Caco-2 (cell line): Measurements from ENCODE around the gene PELO. TPM values are rescaled to one million over a fixed set of nuclear protein-coding genes. Genes with fewer than 3 reads are reported as not detected.

Experiments used
- BruUV-seq: library from RNA; stranded (reverse); fragments of 400-500 nt; replicated peaks from 2 replicates; lab custom pipeline; 2021; lab: Mats Ljungman, UMichigan
- CTCF ChIA-PET: fragments of 300-600 bp; sonication (Branson Sonifier 250); formaldehyde crosslinking; loops from one replicate; lab custom pipeline; 2022; ENCODE audit warnings: antibody characterized with exemption; lab: Charles Lee
- POLR2A ChIA-PET: fragments of 300-600 bp; sonication (Branson Sonifier 250); formaldehyde crosslinking; loops from one replicate; lab custom pipeline; 2022; ENCODE audit warnings: antibody characterized with exemption; lab: Charles Lee
- DNase-seq, 2 experiments: peaks; one replicate each; pipeline versions ENCODE4 v3.0.0 to v3.0.0-alpha.2; 2020 to 2022
- H3K27me3 ChIP-seq: replicated peaks from 2 replicates; pipeline ENCODE4 v1.6.0; 2011; ENCODE audit warnings: low read length; ENCODE audit not compliant: control insufficient read depth, insufficient read depth
- H3K36me3 ChIP-seq: 2 replicates; pipeline ENCODE4 v1.5.1; 2011; ENCODE audit warnings: low read length; ENCODE audit not compliant: control insufficient read depth, insufficient read depth
- H3K4me1 ChIP-seq: fragments of 250-450 bp; sonication (Bioruptor Pico); 2 replicates; pipeline ENCODE4 v1.5.1; 2020; ENCODE audit warnings: mild to moderate bottlenecking
- H3K4me3 ChIP-seq: 2 replicates; pipeline ENCODE4 v1.5.1; 2011; ENCODE audit warnings: low read depth, mild to moderate bottlenecking, control low read depth, low read length
- H3K9me3 ChIP-seq: fragments of 250-450 bp; sonication (Bioruptor Pico); 2 replicates; pipeline ENCODE4 v1.5.1; 2020; ENCODE audit warnings: mild to moderate bottlenecking, moderate library complexity
- H3K27ac Mint-ChIP-seq: one replicate; pipeline ENCODE4 v1.8.0; 2022; ENCODE audit warnings: mixed read lengths; ENCODE audit not compliant: unreplicated experiment
- H3K27me3 Mint-ChIP-seq: one replicate; pipeline ENCODE4 v1.8.0; 2022; ENCODE audit warnings: mixed read lengths; ENCODE audit not compliant: insufficient read depth, unreplicated experiment
- H3K36me3 Mint-ChIP-seq: one replicate; pipeline ENCODE4 v1.8.0; 2022; ENCODE audit warnings: mild to moderate bottlenecking, mixed read lengths; ENCODE audit not compliant: insufficient read depth, unreplicated experiment
- H3K4me1 Mint-ChIP-seq: one replicate; pipeline ENCODE4 v1.8.0; 2022; ENCODE audit warnings: low read depth, mixed read lengths; ENCODE audit not compliant: unreplicated experiment
- H3K4me3 Mint-ChIP-seq: one replicate; pipeline ENCODE4 v1.8.0; 2022; ENCODE audit warnings: mild to moderate bottlenecking, moderate library complexity, mixed read lengths; ENCODE audit not compliant: unreplicated experiment
- H3K9me3 Mint-ChIP-seq: one replicate; pipeline ENCODE4 v1.8.0; 2022; ENCODE audit warnings: mixed read lengths; ENCODE audit not compliant: unreplicated experiment
- CTCF ChIP-seq, 2 experiments: fragments of 200-600 bp in 1 of 2; IDR thresholded peaks; 1 replicate in 1 of 2; 2 replicates in 1 of 2; pipeline versions ENCODE4 v1.5.1 to v1.8.0; 2011 to 2022; ENCODE audit warnings: antibody characterized with exemption in 1 of 2, control low read depth in 1 of 2, inconsistent platforms in 1 of 2, low read depth in 1 of 2, low read length in 1 of 2, mild to moderate bottlenecking in 1 of 2, moderate library complexity in 1 of 2; ENCODE audit not compliant: insufficient read depth in 1 of 2, severe bottlenecking in 1 of 2, unreplicated experiment in 1 of 2
- intact Hi-C: fragments of 100-400 bp; cut with micrococcal nuclease; formaldehyde crosslinking; loops from one replicate; pipeline ENCODE4 v1.10.0; 2022; ENCODE audit not compliant: unreplicated experiment
- total RNA-seq: library from RNA; stranded (reverse); gene quantifications from 2 replicates; pipeline ENCODE4 v1.2.3, GENCODE V29; 2022

Gene PELO
- total RNA-seq, 1 experiment from 2014 or later = 25.9 TPM

GRCh38 chr5:52773342-52773741, 14.4 kb upstream of the PELO start:
- no peak for TF ChIP-seq CTCF (IDR thresholded peaks at IDR 0.05; ENCODE audit: insufficient read depth in 1 of 2, low read depth in 1 of 2, low read length in 1 of 2, severe bottlenecking in 1 of 2, unreplicated experiment in 1 of 2)
- Histone ChIP-seq H3K36me3 (no peaks in the 10 kb centered on the region), H3K4me3 (no peak overlapping the region), H3K27me3 (no peaks in the 10 kb centered on the region), H3K9me3 (no peaks in the 10 kb centered on the region), H3K4me1 (no peaks in the 10 kb centered on the region)
- Mint-ChIP-seq H3K27me3 (peaks cover 14% of the 10 kb centered on the region), H3K4me1 (no peaks in the 10 kb centered on the region), H3K36me3 (no peaks in the 10 kb centered on the region), H3K4me3 (no peak overlapping the region), H3K27ac (no peak overlapping the region), H3K9me3 (no peaks in the 10 kb centered on the region)
- no TSS peak for BruUV-seq
- ChIA-PET CTCF (no interaction called here), POLR2A (no interaction called here)
- DNase-seq = no peak
- intact Hi-C loops = no loop called here

GRCh38 chr5:52774005-52774410, 13.7 kb upstream of the PELO start:
- H3K27me3 ChIP-seq = no peaks in the 10 kb centered on the region
- no peaks in the 10 kb centered on the region for H3K9me3 ChIP-seq
- peaks cover 18% of the 10 kb centered on the region for H3K27me3 Mint-ChIP-seq
- no peak for TF ChIP-seq CTCF (IDR thresholded peaks at IDR 0.05; ENCODE audit: insufficient read depth in 1 of 2, low read depth in 1 of 2, low read length in 1 of 2, severe bottlenecking in 1 of 2, unreplicated experiment in 1 of 2)
- no peaks in the 10 kb centered on the region for H3K36me3 ChIP-seq
- no TSS peak for BruUV-seq
- no peaks in the 10 kb centered on the region for H3K9me3 Mint-ChIP-seq
- no peak overlapping the region for H3K4me3 ChIP-seq
- H3K4me1 ChIP-seq = no peaks in the 10 kb centered on the region
- H3K36me3 Mint-ChIP-seq = no peaks in the 10 kb centered on the region
- no peaks in the 10 kb centered on the region for H3K4me1 Mint-ChIP-seq
- intact Hi-C loops = no loop called here
- H3K4me3 Mint-ChIP-seq = no peak overlapping the region
- H3K27ac Mint-ChIP-seq = no peak overlapping the region
- no peak for DNase-seq
- ChIA-PET POLR2A (no interaction called here), CTCF (interaction anchor here (0.6 kb wide), 1 partner anchor 14 kb away, joined by 3 read pairs; the partner anchor contains the start of genes ITGA1 and PELO)

GRCh38 chr5:52776116-52776515, 11.6 kb upstream of the PELO start:
- ChIA-PET CTCF (interaction anchor here (0.6 kb wide), 1 partner anchor 866 kb away, joined by 3 read pairs; no protein-coding TSS in a partner anchor), POLR2A (no interaction called here)
- no peaks in the 10 kb centered on the region for H3K4me1 Mint-ChIP-seq
- Histone ChIP-seq H3K36me3 (no peaks in the 10 kb centered on the region), H3K4me3 (no peak overlapping the region), H3K9me3 (no peaks in the 10 kb centered on the region), H3K27me3 (no peaks in the 10 kb centered on the region), H3K4me1 (no peaks in the 10 kb centered on the region)
- BruUV-seq = no TSS peak
- no peaks in the 10 kb centered on the region for H3K36me3 Mint-ChIP-seq
- intact Hi-C loops = no loop called here
- no peak for TF ChIP-seq CTCF (IDR thresholded peaks at IDR 0.05; ENCODE audit: insufficient read depth in 1 of 2, low read depth in 1 of 2, low read length in 1 of 2, severe bottlenecking in 1 of 2, unreplicated experiment in 1 of 2)
- H3K27ac Mint-ChIP-seq = no peak overlapping the region
- peaks cover 18% of the 10 kb centered on the region for H3K27me3 Mint-ChIP-seq
- DNase-seq = no peak
- no peaks in the 10 kb centered on the region for H3K9me3 Mint-ChIP-seq
- no peak overlapping the region for H3K4me3 Mint-ChIP-seq
